ENCODE measurements around the gene TNFRSF13B.

Gene TNFRSF13B

GRCh38 chr17:16953841-16954240 is 18.1 kb downstream of the TNFRSF13B start:
- DNase-seq: no peak

- no peak for DNase-seq
These were observed 18.6 kb downstream of the TNFRSF13B start for GRCh38 chr17:16953347-16953746.

GRCh38 chr17:16952401-16952800 is 19.5 kb downstream of the TNFRSF13B start:
- no peak for DNase-seq

GRCh38 chr17:16950488-16950887 is 21.4 kb downstream of the TNFRSF13B start:
- DNase-seq: no peak

GRCh38 chr17:16948587-16949376 is 23.1 kb downstream of the TNFRSF13B start:
- DNase-seq: no peak

GRCh38 chr17:16947470-16947869 is 24.4 kb downstream of the TNFRSF13B start:
- DNase-seq: no peak

GRCh38 chr17:16945663-16946218 is 26.2 kb downstream of the TNFRSF13B start:
- no peak for DNase-seq

- DNase-seq: no peak
These were observed 26.8 kb downstream of the TNFRSF13B start for GRCh38 chr17:16945136-16945482.

GRCh38 chr17:16944334-16945135 is 27.4 kb downstream of the TNFRSF13B start:
- no peak for DNase-seq

- DNase-seq: no peak
These were observed 28.2 kb downstream of the TNFRSF13B start for GRCh38 chr17:16943541-16944333.

GRCh38 chr17:16943032-16943352 is 28.9 kb downstream of the TNFRSF13B start:
- DNase-seq: no peak

- no peak for DNase-seq
These were observed 29.5 kb downstream of the TNFRSF13B start for GRCh38 chr17:16942141-16943031.

- DNase-seq: no peak
These were observed 30.6 kb downstream of the TNFRSF13B start for GRCh38 chr17:16941072-16942036.

- DNase-seq: no peak
These were observed 31.6 kb downstream of the TNFRSF13B start for GRCh38 chr17:16940116-16940881.

GRCh38 chr17:16939606-16940115 is 32.3 kb downstream of the TNFRSF13B start:
- DNase-seq: no peak

GRCh38 chr17:16939208-16939576 is 32.7 kb downstream of the TNFRSF13B start:
- DNase-seq: no peak

- no peak for DNase-seq
These were observed 33.3 kb downstream of the TNFRSF13B start for GRCh38 chr17:16938496-16939207.

- DNase-seq: no peak
These were observed 33.9 kb downstream of the TNFRSF13B start for GRCh38 chr17:16938031-16938430.

GRCh38 chr17:16937431-16937830 is 34.5 kb downstream of the TNFRSF13B start:
- DNase-seq: no peak
